Posterior cingulate gyrus (tissue), 11 donors: ENCODE measurements around the gene CABLES2.
A peak's percentile ranks its signal among the peaks of the same experiment; 100 is the strongest.
"Not testable (repeated sequence)": the region's sequence is repeated elsewhere in the genome, so short reads cannot be mapped to it uniquely, and the experiment has no call there.

ENCODE experiments used
- DNase-seq, 10 donors: peaks; one replicate each; pipeline versions ENCODE4 v3.0.0 to v3.0.0-alpha.2; 2020 to 2021; ENCODE audit warnings: mixed read lengths in 3 of 10
- intact Hi-C: fragments of 100-400 bp; cut with DNase I; formaldehyde crosslinking; loops from one replicate; pipeline ENCODE4 v1.15.1; 2023

Gene CABLES2

GRCh38 chr20:62376112-62377063 lies 30.7 kb downstream of the CABLES2 start:
- no peak for DNase-seq
- intact Hi-C loops: no loop called here

- no peak for DNase-seq
- intact Hi-C loops: no loop called here
These were observed 32.5 kb downstream of the CABLES2 start for GRCh38 chr20:62374331-62375152.

- intact Hi-C loops, DNase-seq: not testable (repeated sequence)
These were observed 33.4 kb downstream of the CABLES2 start for GRCh38 chr20:62373631-62374179.

GRCh38 chr20:62372042-62372993 lies 34.8 kb downstream of the CABLES2 start:
- intact Hi-C loops: no loop called here
- no peak for DNase-seq

DNA sequence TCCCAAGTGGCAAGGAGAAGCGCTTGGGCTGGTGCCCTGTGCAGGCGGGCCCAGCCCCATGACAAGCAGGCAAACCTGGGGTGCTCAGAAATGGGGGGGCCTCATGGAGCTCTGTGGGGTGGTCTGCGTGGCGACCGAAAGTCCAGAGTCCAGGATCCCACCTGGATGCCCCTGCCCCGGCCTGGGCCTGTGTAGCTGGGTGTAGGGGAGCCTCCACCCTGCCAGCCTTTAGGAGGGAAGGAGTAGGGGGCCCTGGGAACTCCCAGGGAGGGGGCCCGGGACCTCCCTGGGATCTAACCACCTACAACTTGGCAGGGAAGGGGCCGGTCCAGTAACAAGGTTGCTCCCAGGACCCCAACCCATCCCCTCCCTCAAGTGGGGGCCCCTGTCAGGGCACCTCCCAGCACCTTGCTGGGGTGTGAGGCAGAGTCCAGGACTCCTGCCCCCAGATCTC lies 35.5 kb downstream of the CABLES2 start:
- intact Hi-C loops: no loop called here
- DNase-seq: no peak

DNA sequence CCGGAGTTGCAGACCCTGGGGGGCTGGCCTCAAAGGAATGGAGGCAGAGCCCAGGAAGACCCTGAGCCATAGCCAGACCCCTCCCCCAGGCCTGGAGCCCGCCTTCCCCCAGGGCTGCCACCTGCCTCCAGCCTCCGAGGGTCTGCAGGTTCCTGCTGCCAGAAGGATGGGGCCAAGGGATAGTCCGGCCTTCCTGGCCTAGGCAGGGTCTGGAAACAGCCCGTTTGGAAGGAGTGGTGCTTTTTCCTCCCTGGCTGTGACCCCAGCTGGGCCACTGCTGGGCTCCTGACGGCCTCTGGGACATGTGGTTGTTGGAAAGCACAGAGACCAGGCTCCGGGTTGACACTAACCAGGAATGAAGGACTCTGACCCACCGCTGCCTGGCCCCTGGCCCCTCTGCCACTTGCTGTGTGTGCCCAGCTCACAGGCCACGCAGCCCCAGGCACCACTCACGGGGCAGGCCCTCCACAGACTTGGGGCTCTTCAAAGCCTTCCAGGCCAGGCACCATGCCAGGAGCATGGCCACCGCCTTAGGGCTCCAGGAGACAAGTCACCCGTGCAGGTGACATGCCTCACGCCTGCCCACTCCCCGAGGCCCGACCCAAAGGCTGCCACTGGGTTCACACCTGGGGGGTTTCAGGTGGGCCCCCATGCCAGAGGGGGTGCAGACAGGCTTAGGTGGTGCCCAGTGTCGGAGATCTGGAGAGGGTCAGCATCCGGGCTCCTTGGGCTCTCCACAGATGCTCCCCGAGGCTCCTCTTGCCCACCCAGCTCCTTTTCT lies 36.1 kb downstream of the CABLES2 start:
- intact Hi-C loops: no loop called here
- DNase-seq: no peak

DNA sequence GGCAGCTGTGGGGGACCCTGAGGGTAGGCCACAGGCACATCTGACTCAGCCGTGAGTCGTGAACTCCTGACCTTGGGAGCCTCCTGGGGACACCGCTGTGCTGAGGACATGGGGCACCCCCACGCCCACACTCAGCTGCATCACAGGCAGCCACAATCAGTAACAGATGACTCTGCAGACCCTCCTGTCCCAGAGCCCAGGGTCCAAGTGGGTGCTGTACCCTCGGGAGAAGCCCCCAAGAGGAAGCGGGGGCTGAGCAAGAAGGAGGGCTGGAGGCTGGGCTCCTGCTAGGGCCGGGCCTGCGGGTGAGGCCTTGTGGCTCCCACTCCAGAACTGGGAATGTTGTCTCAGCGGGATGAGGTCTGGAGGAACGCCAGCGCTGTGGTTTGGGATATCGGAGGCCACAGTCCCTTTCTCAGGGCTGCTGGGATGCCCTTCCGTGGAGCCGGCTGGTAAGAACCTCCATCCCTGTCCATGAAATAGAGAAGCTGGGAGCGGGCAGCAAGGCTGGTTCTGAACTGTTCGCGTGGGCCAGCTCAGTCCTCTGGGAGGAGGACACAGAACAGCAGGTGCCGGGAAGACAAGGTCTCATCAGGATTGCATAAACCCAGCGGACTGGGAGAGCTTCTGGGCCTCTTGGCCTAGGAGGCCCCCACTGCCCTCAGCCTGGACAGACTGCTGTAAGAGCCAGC lies 36.8 kb downstream of the CABLES2 start:
- intact Hi-C loops: no loop called here
- DNase-seq: no peak

DNA sequence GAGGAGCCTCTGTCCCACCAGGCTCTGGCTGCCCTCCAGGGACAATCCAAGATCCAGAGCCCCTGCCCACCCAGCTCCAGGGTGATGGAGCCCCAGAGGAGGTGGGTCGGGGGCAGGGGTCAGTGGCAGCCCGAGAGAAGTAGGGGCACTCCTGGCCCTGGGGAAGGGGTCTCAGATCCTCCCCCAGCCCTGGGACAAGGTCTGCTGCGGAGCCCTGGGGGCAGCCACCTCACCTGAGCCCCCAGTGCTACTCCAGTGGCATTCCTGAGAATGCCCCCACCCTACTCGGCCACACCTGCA lies 37.3 kb downstream of the CABLES2 start:
- intact Hi-C loops: loop anchor here (5.0 kb wide), 1 partner anchor 67 kb away; the partner anchor contains the start of gene ADRM1
- DNase-seq: no peak

GRCh38 chr20:62368976-62369814 lies 37.9 kb downstream of the CABLES2 start:
- intact Hi-C loops: loop anchor here (5.0 kb wide), 1 partner anchor 67 kb away; the partner anchor contains the start of gene ADRM1
- DNase-seq: peak in 3 of 10 donors; percentile 71 to 92 (median 86)

DNA sequence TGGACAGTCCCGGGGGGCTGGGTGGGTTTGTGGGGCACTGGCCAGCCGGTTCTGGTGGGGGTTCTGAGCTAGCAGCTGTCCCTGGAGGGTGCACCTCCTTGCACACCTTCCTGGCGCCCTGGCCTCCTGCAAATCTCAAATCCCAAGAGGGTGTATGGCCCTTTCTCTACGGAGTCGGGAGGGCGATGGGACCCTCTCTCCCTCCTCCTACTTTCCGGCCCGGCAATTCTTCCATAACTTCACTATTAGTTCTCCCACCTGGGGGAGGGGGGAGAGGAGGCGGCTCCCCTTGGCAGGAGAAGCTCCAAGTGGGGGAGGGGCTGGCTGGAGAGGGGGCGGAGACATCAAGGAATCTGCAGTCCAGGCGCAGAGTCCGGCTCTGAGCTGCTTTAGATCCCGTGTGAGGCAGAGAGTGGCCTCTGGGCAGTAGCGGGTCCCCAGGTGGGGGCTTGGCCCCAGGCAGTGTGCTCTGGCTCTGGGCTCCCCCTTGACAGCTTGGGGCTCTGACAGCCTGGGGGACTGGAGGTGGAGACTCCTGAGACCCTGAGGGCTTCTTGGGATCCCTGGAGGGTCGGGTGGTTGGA lies 38.6 kb downstream of the CABLES2 start:
- intact Hi-C loops: loop anchor here (5.0 kb wide), 1 partner anchor 66 kb away; the partner anchor contains the start of gene ADRM1
- peak in 1 of 10 donors; percentile 45 for DNase-seq

DNA sequence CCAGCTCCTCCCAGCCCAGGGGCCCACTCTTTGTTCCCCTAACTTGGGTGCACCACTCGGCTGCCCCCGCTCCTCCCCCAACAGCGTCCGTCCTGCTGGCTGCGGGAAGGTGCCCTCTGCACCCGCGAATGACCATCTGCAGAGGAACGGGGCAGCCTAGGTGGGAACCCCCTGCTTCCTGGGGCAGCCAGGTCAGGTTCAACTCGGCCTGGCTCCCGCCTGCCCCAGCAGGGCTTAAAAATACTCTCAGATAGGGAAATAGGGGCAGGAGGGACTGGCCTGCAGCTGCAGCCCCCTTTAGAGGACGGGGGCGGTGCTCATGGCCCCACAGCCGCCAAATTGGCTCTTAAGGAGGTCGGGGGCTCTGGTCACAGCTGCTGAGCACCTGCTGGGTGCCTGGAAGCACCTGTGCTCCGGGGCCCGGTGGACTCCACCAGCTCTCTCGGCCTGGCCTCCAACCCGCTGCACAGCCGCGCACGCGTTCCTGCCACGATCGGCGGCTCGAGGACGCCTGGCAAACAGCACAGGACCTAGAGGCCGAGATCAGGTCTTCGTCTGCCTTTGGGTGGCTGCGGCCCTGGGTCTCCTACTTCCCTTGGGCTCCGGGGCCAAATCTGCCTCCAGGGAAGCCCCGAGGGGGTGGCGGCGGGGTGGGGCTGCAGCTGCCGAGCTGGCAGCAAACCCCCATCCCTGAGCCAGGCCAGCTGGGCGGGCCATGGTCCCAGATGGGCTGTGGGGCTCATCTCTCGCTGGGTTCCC lies 39.3 kb downstream of the CABLES2 start:
- DNase-seq: peak in 2 of 10 donors; percentile 42 to 92
- intact Hi-C loops: loop anchor here (5.0 kb wide), 1 partner anchor 66 kb away; the partner anchor contains the start of gene ADRM1

GRCh38 chr20:62367136-62367632 lies 39.9 kb downstream of the CABLES2 start, which contains the start of gene LAMA5:
TSS of gene LAMA5 (minus strand) at chr20:62367312. CDS start at chr20:62367245, 67 bp downstream.
- peak in 3 of 10 donors; percentile 46 to 87 (median 51) for DNase-seq
- intact Hi-C loops: loop anchor here (5.0 kb wide), 1 partner anchor 65 kb away; the partner anchor contains the start of gene ADRM1

GRCh38 chr20:62366370-62367135 lies 40.5 kb downstream of the CABLES2 start:
- peak in 2 of 10 donors; percentile 73 to 86 for DNase-seq
- intact Hi-C loops: loop anchor here (5.0 kb wide), 1 partner anchor 64 kb away; the partner anchor contains the start of gene ADRM1

DNA sequence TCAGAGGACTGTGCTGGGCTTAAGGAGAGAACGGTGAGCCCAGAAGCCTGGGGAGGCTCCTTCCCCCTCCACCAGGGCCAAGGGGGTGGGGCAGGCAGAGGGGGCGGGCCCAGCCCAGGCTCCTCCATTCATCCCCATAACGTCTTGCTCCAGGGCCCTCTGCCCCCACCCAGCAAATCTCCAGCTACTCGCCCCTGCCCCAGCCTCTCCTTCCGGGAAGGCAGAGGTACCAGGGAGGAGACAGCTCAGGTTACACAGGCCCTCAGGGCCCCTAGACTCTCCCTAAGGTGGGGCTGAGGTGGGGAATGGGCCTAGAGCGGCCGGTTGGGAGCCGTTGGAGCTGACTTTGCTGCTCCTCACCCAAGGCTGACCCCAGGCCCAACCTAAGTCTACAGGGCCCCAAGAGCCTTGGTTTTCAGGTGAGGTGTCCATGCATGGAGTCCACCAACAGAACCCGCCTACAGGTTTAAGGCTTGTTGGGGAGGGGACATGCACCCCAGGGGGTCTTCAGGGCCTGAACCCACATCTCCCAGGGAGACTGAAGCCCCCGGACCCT lies 41.2 kb downstream of the CABLES2 start:
- peak in 2 of 10 donors; percentile 69 to 70 for DNase-seq

More for the DNA sequence above, 41.2 kb downstream of the CABLES2 start:
- intact Hi-C loops: loop anchor here (5.0 kb wide), 1 partner anchor 64 kb away; the partner anchor contains the start of gene ADRM1
